Measurements from ENCODE around the gene PDE4B.

The PDE4B gene

DNA sequence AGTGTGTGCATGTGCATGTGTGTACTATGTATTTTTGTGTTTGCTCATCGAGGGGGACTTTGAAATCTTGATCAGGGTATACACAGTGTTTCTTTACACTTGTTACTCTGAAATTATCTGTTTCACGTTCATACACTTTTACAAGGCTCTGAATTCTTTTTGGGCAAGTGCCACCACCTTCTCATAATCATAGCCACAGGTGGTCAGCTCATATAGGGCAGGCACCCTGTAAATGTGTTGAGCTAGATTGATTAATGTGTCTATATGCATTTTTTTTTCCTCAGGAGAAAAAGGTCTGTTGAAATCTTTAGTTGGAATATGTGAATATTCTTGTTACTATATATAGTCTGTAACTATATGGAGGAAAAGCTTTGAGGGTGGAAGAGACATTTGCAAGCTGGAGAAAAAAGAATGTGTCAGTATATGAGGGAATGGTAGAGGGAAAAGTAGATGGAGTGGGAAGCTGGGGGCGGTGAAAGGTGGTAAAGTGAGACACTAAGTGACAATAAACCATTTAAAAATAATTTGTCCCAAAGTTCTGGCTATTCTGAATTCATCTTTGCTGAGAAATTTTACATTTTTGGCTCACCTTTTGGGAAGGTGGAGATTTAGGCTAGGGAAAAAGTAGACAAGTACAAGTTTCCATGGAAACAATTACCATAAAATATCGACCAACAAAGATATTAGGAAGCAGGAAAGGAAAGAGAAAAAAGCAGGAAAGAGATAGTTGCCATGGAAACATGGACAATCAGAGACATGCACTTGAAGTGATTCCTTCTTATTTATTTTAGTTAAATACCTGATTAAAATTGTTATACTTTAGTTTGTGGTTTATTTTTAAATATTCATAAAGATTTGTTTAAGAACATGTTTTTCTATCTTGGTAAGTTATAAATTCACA, 277.5 kb downstream of the PDE4B start:
- TF ChIP-seq, protein P1, sequence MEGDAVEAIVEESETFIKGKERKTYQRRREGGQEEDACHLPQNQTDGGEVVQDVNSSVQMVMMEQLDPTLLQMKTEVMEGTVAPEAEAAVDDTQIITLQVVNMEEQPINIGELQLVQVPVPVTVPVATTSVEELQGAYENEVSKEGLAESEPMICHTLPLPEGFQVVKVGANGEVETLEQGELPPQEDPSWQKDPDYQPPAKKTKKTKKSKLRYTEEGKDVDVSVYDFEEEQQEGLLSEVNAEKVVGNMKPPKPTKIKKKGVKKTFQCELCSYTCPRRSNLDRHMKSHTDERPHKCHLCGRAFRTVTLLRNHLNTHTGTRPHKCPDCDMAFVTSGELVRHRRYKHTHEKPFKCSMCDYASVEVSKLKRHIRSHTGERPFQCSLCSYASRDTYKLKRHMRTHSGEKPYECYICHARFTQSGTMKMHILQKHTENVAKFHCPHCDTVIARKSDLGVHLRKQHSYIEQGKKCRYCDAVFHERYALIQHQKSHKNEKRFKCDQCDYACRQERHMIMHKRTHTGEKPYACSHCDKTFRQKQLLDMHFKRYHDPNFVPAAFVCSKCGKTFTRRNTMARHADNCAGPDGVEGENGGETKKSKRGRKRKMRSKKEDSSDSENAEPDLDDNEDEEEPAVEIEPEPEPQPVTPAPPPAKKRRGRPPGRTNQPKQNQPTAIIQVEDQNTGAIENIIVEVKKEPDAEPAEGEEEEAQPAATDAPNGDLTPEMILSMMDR (conservative IDR thresholded peaks at IDR 0.05; ENCODE audit: low read depth, low read length): no peak
- no peaks in the 10 kb centered on the region for H3K36me3 ChIP-seq (ENCODE audit: insufficient read depth)
- no peaks in the 10 kb centered on the region for H4K20me1 ChIP-seq (ENCODE audit: insufficient read depth)
- no peak overlapping the region for H3K27ac ChIP-seq
- H3K27me3 ChIP-seq (ENCODE audit: insufficient read depth, low read depth): no peaks in the 10 kb centered on the region
- H3K4me3 ChIP-seq (IDR thresholded peaks at IDR 0.05; ENCODE audit: insufficient read depth, low read depth, low read length): no peak overlapping the region
- H3K4me2 ChIP-seq: no peak overlapping the region
- H3K79me2 ChIP-seq (ENCODE audit: insufficient read depth, low read depth): no peaks in the 10 kb centered on the region
- no peak overlapping the region for H3K9ac ChIP-seq
- H2AFZ ChIP-seq (ENCODE audit: low read depth): no peak overlapping the region
- no peaks in the 10 kb centered on the region for H3K4me1 ChIP-seq (ENCODE audit: low read depth, poor library complexity, severe bottlenecking)

DNA sequence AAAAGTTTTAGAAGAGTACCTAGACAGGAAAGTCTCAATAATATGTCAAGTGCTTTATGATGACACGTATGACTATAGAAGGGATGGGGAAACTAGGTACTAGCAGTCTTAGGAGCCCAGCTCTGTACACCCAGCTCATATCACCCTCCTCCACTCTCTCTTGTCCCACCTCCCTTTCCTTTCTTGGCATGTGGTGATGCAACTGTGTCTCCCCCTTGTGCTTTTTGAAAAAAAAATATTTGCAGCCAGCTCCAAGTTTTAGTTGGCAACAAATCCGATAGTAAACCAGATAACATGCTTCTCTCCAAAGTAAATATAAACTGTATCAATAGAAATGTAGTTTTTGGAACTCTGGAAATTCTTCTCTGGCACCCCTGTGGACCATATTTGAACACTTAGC, 280.7 kb downstream of the PDE4B start:
- no peak overlapping the region for H2AFZ ChIP-seq (ENCODE audit: low read depth)
- no peak overlapping the region for H3K27ac ChIP-seq
- H3K4me2 ChIP-seq: no peak overlapping the region
- no peaks in the 10 kb centered on the region for H3K36me3 ChIP-seq (ENCODE audit: insufficient read depth)
- TF ChIP-seq, protein P1 (conservative IDR thresholded peaks at IDR 0.05; ENCODE audit: low read depth, low read length): no peak
- H3K4me1 ChIP-seq (ENCODE audit: low read depth, poor library complexity, severe bottlenecking): no peaks in the 10 kb centered on the region
- no peaks in the 10 kb centered on the region for H3K27me3 ChIP-seq (ENCODE audit: insufficient read depth, low read depth)
- no peak overlapping the region for H3K4me3 ChIP-seq (IDR thresholded peaks at IDR 0.05; ENCODE audit: insufficient read depth, low read depth, low read length)
- H4K20me1 ChIP-seq (ENCODE audit: insufficient read depth): no peaks in the 10 kb centered on the region
- H3K79me2 ChIP-seq (ENCODE audit: insufficient read depth, low read depth): no peaks in the 10 kb centered on the region
- H3K9ac ChIP-seq: no peak overlapping the region

DNA sequence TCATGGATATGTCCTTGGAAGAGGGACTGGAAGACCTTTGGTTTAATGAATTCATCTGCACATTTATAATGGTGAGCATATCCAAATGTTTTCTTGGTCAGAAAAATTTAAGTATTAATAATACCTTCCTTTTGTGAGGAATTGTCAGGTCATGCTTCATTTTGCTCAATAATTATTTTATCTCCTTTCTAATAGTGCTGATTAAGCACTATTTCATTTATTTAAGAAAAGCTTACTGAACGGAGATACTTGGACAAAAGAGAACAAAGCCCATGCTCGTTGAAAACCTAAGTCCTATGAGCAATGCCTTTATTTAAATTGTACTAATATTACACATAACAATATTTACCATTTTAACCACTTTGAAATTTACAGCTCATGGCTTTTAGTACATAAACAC, 281.5 kb downstream of the PDE4B start:
- no peak overlapping the region for H3K9ac ChIP-seq
- H3K4me1 ChIP-seq (ENCODE audit: low read depth, poor library complexity, severe bottlenecking): no peaks in the 10 kb centered on the region
- H4K20me1 ChIP-seq (ENCODE audit: insufficient read depth): no peaks in the 10 kb centered on the region
- no peak overlapping the region for H3K27ac ChIP-seq
- TF ChIP-seq, protein P1 (conservative IDR thresholded peaks at IDR 0.05; ENCODE audit: low read depth, low read length): no peak
- H3K79me2 ChIP-seq (ENCODE audit: insufficient read depth, low read depth): no peaks in the 10 kb centered on the region
- no peak overlapping the region for H3K4me2 ChIP-seq
- H3K36me3 ChIP-seq (ENCODE audit: insufficient read depth): no peaks in the 10 kb centered on the region
- no peaks in the 10 kb centered on the region for H3K27me3 ChIP-seq (ENCODE audit: insufficient read depth, low read depth)
- H2AFZ ChIP-seq (ENCODE audit: low read depth): no peak overlapping the region
- H3K4me3 ChIP-seq (IDR thresholded peaks at IDR 0.05; ENCODE audit: insufficient read depth, low read depth, low read length): no peak overlapping the region

DNA sequence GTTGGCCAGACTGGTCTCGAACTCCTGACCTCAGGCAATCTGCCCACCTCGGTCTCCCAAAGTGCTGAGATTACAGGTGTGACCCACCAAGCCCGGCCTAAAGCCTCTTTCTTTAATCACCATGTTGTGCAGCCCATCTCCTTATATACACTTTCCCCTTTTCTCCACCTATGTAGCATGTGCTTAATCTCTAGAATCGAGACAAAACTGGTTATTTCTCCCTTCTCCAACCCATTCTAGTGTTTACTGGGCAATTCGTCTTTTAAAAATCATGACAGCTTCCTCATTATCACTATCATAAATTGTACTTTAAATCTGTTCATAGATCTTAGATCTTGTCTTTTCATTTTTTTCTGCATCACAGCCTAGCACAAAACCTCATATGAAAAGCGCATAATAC, 285.7 kb downstream of the PDE4B start:
- TF ChIP-seq, protein P1 (conservative IDR thresholded peaks at IDR 0.05; ENCODE audit: low read depth, low read length): no peak
- no peaks in the 10 kb centered on the region for H3K4me1 ChIP-seq (ENCODE audit: low read depth, poor library complexity, severe bottlenecking)
- H3K79me2 ChIP-seq (ENCODE audit: insufficient read depth, low read depth): no peaks in the 10 kb centered on the region
- H4K20me1 ChIP-seq (ENCODE audit: insufficient read depth): no peaks in the 10 kb centered on the region
- no peak overlapping the region for H3K4me2 ChIP-seq
- no peaks in the 10 kb centered on the region for H3K36me3 ChIP-seq (ENCODE audit: insufficient read depth)
- no peak overlapping the region for H2AFZ ChIP-seq (ENCODE audit: low read depth)
- H3K27ac ChIP-seq: no peak overlapping the region
- H3K4me3 ChIP-seq (IDR thresholded peaks at IDR 0.05; ENCODE audit: insufficient read depth, low read depth, low read length): no peak overlapping the region
- H3K9ac ChIP-seq: no peak overlapping the region
- no peaks in the 10 kb centered on the region for H3K27me3 ChIP-seq (ENCODE audit: insufficient read depth, low read depth)

Data from KMS-11 (cell line).